ENCODE measurements around the gene ARL13B.

DNA sequence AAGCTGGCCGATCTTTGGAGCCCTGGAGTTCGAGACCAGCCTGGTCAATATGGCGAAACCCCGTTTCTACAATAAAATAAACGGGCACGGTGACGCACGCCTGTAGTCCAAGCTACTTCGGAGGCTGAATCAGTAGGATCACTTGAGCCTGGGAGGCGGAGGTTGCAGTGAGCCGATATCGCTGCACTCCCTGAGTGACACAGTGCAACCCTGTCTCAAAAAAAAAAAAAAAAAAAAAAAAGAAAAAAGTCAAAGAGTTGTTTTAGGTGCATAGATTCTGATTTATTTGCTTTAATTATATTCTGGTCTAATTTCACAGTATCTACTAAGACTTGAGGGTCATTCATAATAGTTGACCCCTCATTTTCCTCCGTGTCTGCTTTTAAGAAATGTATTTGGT is 1.7 kb downstream of the ARL13B start:
- TF ChIP-seq EZH2 (IDR thresholded peaks at IDR 0.05) (no peak), POLR2AphosphoS5 (IDR thresholded peaks at IDR 0.05; ENCODE audit: borderline replicate concordance, low read depth, low read length) (no peak), FOXP2 (optimal IDR thresholded peaks at IDR 0.05; ENCODE audit: control extremely low read depth, extremely low read length, insufficient read depth) (no peak)
